NCI-H524 (cell line): ENCODE measurements around the gene AGRN.

Source experiments
- DNase-seq, 2 experiments: peaks; one replicate each; lab custom pipeline; 2025; lab: John Stamatoyannopoulos, UW

Gene AGRN

GRCh38 chr1:1038694-1039093, 18.8 kb downstream of the AGRN start:
- no peak for DNase-seq

- DNase-seq, result no peak
Observed at GRCh38 chr1:1039145-1039910, 19.4 kb downstream of the AGRN start.

- DNase-seq, result peak in 1 of 2 experiments; percentile 40
Observed at GRCh38 chr1:1040004-1040991, 20.4 kb downstream of the AGRN start.

- DNase-seq, result no peak
Observed at GRCh38 chr1:1041092-1041523, 21.2 kb downstream of the AGRN start.

- no peak for DNase-seq
Observed at GRCh38 chr1:1041873-1042272, 22.0 kb downstream of the AGRN start.

GRCh38 chr1:1042835-1043234, 22.9 kb downstream of the AGRN start:
- no peak for DNase-seq

- DNase-seq, result no peak
Observed at GRCh38 chr1:1043411-1043810, 23.5 kb downstream of the AGRN start.

- no peak for DNase-seq
Observed at GRCh38 chr1:1043921-1044320, 24.0 kb downstream of the AGRN start.

- no peak for DNase-seq
Observed at GRCh38 chr1:1044455-1045078, 24.6 kb downstream of the AGRN start.

GRCh38 chr1:1045129-1045528, 25.2 kb downstream of the AGRN start:
- no peak for DNase-seq

- no peak for DNase-seq
Observed at GRCh38 chr1:1046243-1046642, 26.3 kb downstream of the AGRN start.

GRCh38 chr1:1046767-1047166, 26.8 kb downstream of the AGRN start:
- DNase-seq, result no peak

GRCh38 chr1:1047407-1047806, 27.5 kb downstream of the AGRN start:
- DNase-seq, result no peak

- no peak for DNase-seq
Observed at GRCh38 chr1:1047963-1048362, 28.0 kb downstream of the AGRN start.

- DNase-seq, result no peak
Observed at GRCh38 chr1:1048765-1049164, 28.8 kb downstream of the AGRN start.

- DNase-seq, result no peak
Observed at GRCh38 chr1:1049318-1050165, 29.6 kb downstream of the AGRN start.

GRCh38 chr1:1050577-1051052, 30.7 kb downstream of the AGRN start:
- no peak for DNase-seq

GRCh38 chr1:1051127-1051810, 31.3 kb downstream of the AGRN start:
- peak in 1 of 2 experiments; percentile 37 for DNase-seq

GRCh38 chr1:1052003-1052840, 32.3 kb downstream of the AGRN start:
- DNase-seq, result no peak

- DNase-seq, result no peak
Observed at GRCh38 chr1:1053022-1053421, 33.1 kb downstream of the AGRN start.
